ENCODE data around the gene CCDC8.

GRCh38 chr19:46390121-46390858, 23.1 kb downstream of the CCDC8 start:
- TF ChIP-seq POLR2A (IDR thresholded peaks at IDR 0.05) (no peak), CTCF (IDR thresholded peaks at IDR 0.05) (no peak), POLR2AphosphoS5 (IDR thresholded peaks at IDR 0.05) (no peak), EP300 (IDR thresholded peaks at IDR 0.05) (no peak)

Data from upper lobe of left lung (tissue), 4 donors.